HEK293T (cell line): ENCODE measurements around the gene VWA5B1.

ENCODE experiments used
- CTCF ChIA-PET: fragments of 350-600 bp; formaldehyde crosslinking; extraction: SDS; loops from one replicate; lab custom pipeline; 2021; ENCODE audit warnings: antibody characterized with exemption, inconsistent platforms; lab: Yijun Ruan, JAX
- POLR2A ChIA-PET: fragments of 350-600 bp; formaldehyde crosslinking; extraction: SDS; loops from one replicate; lab custom pipeline; 2020; ENCODE audit warnings: antibody characterized with exemption, inconsistent platforms; lab: Yijun Ruan, JAX
- DNase-seq: peaks from one replicate; pipeline ENCODE4 v3.0.0; 2012; ENCODE audit warnings: mixed read lengths; ENCODE audit errors: extremely low spot score
- ARNT ChIP-seq: fragments of 450-650 bp; IDR thresholded peaks from 2 replicates; pipeline ENCODE4 v1.6.1; 2017; ENCODE audit warnings: mild to moderate bottlenecking
- BHLHE40 ChIP-seq: fragments of 450-650 bp; IDR thresholded peaks from 2 replicates; pipeline ENCODE4 v1.6.1; 2016; ENCODE audit warnings: mild to moderate bottlenecking, moderate library complexity, borderline replicate concordance
- CTBP1 ChIP-seq: fragments of 450-650 bp; IDR thresholded peaks from 2 replicates; pipeline ENCODE4 v1.6.1; 2016; ENCODE audit warnings: borderline replicate concordance
- ELF4 ChIP-seq: fragments of 450-650 bp; IDR thresholded peaks from 2 replicates; pipeline ENCODE4 v1.6.1; 2017; ENCODE audit warnings: antibody characterized with exemption
- FOXA1 ChIP-seq: fragments of 450-650 bp; IDR thresholded peaks from 2 replicates; pipeline ENCODE4 v1.6.1; 2016; ENCODE audit warnings: mild to moderate bottlenecking
- FOXK2 ChIP-seq: fragments of 450-650 bp; IDR thresholded peaks from 2 replicates; pipeline ENCODE4 v1.6.1; 2016; ENCODE audit warnings: mild to moderate bottlenecking
- FOXM1 ChIP-seq: fragments of 450-650 bp; IDR thresholded peaks from 2 replicates; pipeline ENCODE4 v1.6.1; 2017; ENCODE audit warnings: mild to moderate bottlenecking, borderline replicate concordance
- HDGF ChIP-seq: fragments of 450-650 bp; IDR thresholded peaks from 2 replicates; pipeline ENCODE4 v1.6.1; 2017; ENCODE audit warnings: antibody characterized with exemption, borderline replicate concordance
- L3MBTL2 ChIP-seq: fragments of 450-650 bp; conservative IDR thresholded peaks from 2 replicates; pipeline ENCODE4 v1.6.1; 2016; ENCODE audit warnings: mild to moderate bottlenecking
- LEF1 ChIP-seq: fragments of 450-650 bp; IDR thresholded peaks from 2 replicates; pipeline ENCODE4 v1.6.1; 2017; ENCODE audit warnings: mild to moderate bottlenecking, borderline replicate concordance
- NFRKB ChIP-seq: fragments of 450-650 bp; IDR thresholded peaks from 2 replicates; pipeline ENCODE4 v1.6.1; 2016; ENCODE audit warnings: mild to moderate bottlenecking, moderate library complexity
- SP1 ChIP-seq: fragments of 450-650 bp; IDR thresholded peaks from 2 replicates; pipeline ENCODE4 v1.6.1; 2017
- SUZ12 ChIP-seq: fragments of 450-650 bp; IDR thresholded peaks from 2 replicates; pipeline ENCODE4 v1.6.1; 2016; ENCODE audit warnings: mild to moderate bottlenecking
- TARDBP ChIP-seq: fragments of 450-650 bp; IDR thresholded peaks from 2 replicates; pipeline ENCODE4 v1.6.1; 2016
- ZNF384 ChIP-seq: fragments of 450-650 bp; IDR thresholded peaks from 2 replicates; pipeline ENCODE4 v1.6.1; 2016
- TF ChIP-seq, protein P1 (sequence below): fragments of 450-650 bp; IDR thresholded peaks from 2 replicates; pipeline ENCODE4 v1.6.1; 2016

The VWA5B1 gene

DNA sequence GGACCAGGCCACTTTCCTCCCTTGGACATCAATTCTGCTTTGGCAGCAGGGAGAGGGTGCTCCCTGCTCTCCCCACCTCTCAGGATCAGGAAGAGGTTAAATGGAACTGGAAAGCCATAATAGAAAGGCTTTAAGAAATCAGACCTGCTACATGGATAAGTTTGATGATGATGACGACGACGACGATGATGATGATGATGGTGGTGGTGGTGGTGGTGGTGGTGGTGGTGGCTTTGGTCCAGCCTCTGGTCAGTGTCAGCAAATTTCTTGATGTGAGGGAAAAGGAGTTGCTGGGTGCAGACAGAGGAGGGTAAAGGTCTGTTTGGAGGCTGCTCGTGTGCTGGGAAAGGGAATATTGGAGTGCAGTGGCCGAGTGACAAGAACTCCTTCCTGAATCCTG is 36.8 kb downstream of the VWA5B1 start:
- DNase-seq = no peak
- TF ChIP-seq BHLHE40 = no peak
- TF ChIP-seq CTBP1 = no peak
- no peak for TF ChIP-seq SP1
- no peak for TF ChIP-seq TARDBP
- TF ChIP-seq NFRKB = no peak
- TF ChIP-seq ZNF384 = no peak
- TF ChIP-seq ELF4 = no peak
- TF ChIP-seq, protein P1, sequence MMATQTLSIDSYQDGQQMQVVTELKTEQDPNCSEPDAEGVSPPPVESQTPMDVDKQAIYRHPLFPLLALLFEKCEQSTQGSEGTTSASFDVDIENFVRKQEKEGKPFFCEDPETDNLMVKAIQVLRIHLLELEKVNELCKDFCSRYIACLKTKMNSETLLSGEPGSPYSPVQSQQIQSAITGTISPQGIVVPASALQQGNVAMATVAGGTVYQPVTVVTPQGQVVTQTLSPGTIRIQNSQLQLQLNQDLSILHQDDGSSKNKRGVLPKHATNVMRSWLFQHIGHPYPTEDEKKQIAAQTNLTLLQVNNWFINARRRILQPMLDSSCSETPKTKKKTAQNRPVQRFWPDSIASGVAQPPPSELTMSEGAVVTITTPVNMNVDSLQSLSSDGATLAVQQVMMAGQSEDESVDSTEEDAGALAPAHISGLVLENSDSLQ = no peak
- no peak for TF ChIP-seq L3MBTL2
- TF ChIP-seq ARNT = no peak
- no peak for TF ChIP-seq LEF1
- no peak for TF ChIP-seq FOXK2
- TF ChIP-seq SUZ12 = no peak
- no peak for TF ChIP-seq FOXA1
- TF ChIP-seq HDGF = no peak
- no peak for TF ChIP-seq FOXM1
- CTCF ChIA-PET = no interaction called here
- POLR2A ChIA-PET = no interaction called here

DNA sequence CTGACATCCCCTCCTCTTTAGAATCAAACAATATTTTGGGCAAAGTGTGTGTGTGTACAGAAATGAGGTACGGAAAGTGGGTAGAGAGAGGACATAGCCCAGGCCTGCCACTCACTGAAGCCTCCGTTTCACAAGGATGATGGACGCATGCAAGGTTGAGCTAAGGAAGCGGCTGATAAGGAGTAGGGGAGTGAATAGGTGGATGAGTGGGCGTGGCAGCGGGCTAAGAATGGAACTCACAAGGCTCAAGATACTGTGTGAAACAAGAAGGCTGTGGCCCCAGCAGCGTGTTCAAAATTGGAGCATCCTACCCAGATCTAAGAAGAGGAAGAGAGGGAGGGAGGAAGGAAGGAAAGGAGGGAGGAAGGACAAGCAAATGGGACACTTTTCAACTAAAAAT is 37.5 kb downstream of the VWA5B1 start:
- ChIA-PET CTCF (no interaction called here), POLR2A (no interaction called here)
- TF ChIP-seq TARDBP (no peak), L3MBTL2 (no peak), SUZ12 (no peak), ARNT (no peak)
- TF ChIP-seq, protein P1 = no peak
- DNase-seq = no peak

DNA sequence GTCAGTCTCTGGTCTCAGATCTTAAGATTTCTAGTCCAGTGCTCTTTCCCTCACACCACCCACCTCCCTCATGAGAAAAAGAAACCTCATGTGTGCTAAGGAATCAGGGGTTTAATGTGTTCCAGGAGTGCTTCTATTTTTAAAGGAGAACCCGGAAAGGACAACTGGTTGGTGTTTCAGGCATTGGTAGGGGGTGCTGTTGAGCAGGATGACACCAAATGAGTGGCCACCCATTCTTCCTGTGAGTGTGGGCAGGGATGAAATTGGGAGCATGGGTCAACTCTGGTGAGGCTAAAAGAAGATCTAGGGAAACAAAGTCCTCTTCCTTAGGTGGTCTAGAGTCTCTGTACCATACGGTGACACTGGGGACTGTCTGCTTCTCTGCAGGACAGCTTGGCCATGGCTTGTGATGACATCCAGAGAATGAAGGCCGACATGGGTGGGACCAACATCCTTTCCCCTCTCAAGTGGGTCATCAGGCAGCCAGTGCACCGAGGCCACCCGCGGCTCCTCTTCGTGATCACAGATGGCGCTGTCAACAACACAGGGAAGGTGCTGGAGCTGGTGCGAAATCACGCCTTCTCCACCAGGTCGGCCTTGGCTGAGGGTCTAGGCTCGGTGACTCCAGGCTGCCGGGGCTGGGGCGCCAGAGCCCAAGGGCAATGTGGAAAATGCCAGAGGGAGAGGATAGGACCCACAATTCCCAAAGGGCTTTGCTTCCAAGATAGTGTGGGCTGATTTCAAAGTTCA is 39.3 kb downstream of the VWA5B1 start:
- TF ChIP-seq SP1 = no peak
- no peak for TF ChIP-seq ZNF384
- TF ChIP-seq FOXA1 = no peak
- no peak for TF ChIP-seq HDGF
- no peak for TF ChIP-seq L3MBTL2
- no peak for TF ChIP-seq CTBP1
- no peak for TF ChIP-seq TARDBP
- no peak for TF ChIP-seq NFRKB
- TF ChIP-seq BHLHE40 = no peak
- TF ChIP-seq FOXK2 = no peak
- no peak for TF ChIP-seq LEF1
- TF ChIP-seq SUZ12 = no peak
- ChIA-PET CTCF (interaction anchor here (0.8 kb wide), 1 partner anchor 31 kb away, joined by 4 read pairs; no protein-coding TSS in a partner anchor), POLR2A (interaction anchor here (1.1 kb wide), 1 partner anchor 178 kb away, joined by 3 read pairs; the partner anchor contains the start of gene MUL1)
- DNase-seq = no peak

DNA sequence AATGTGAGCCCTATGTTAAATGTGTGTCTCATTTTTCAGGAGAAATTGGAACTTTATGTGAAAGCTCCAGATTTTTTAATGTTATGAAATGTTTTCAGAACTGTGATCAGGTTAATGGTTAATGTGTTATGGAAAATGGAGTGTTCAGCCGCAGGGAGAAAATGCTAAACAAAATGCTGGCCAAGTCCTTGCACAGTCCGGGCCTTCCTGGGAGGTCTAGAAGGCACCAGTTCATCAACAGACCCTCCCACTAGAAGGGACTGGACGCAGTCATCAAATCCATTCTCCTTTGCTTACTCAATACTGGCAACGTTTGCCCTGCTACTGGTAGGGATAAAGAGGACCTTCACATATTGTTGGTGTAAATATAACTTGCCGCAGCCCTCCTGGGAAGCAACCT is 43.4 kb downstream of the VWA5B1 start:
- no peak for TF ChIP-seq NFRKB
- TF ChIP-seq FOXA1 = no peak
- TF ChIP-seq LEF1 = no peak
- no peak for TF ChIP-seq SP1
- TF ChIP-seq, protein P1 = no peak
- DNase-seq = no peak
- ChIA-PET CTCF (no interaction called here), POLR2A (no interaction called here)

DNA sequence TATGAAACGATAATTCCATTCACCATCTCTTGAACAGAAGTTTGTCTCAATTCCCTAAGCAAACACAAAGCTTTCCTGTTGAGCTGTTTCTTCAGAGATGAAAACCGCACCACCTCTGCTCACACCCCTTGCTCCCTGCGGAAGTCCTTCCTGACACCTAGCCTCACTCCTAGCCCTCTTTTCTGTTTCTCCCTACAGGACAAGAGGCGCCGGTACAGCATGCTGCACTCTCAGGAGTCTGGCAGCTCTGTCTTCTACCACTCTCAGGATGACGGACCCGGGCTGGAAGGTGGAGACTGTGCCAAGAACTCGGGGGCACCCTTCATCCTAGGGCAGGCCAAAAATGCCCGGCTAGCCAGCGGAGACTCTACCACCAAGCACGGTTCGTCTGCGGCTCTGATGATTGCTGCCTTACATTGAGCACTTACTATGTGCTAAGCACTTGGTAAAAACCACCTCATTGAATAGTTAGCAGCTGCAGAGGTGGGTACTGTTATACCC is 45.5 kb downstream of the VWA5B1 start:
- ChIA-PET CTCF (no interaction called here), POLR2A (no interaction called here)
- no peak for DNase-seq
- TF ChIP-seq BHLHE40 (no peak), ARNT (no peak), FOXK2 (no peak), TARDBP (no peak), SUZ12 (no peak), FOXA1 (no peak), L3MBTL2 (no peak), NFRKB (no peak), CTBP1 (no peak), ZNF384 (no peak), LEF1 (no peak), FOXM1 (no peak), SP1 (no peak), HDGF (no peak), ELF4 (no peak)
- TF ChIP-seq, protein P1 = no peak

DNA sequence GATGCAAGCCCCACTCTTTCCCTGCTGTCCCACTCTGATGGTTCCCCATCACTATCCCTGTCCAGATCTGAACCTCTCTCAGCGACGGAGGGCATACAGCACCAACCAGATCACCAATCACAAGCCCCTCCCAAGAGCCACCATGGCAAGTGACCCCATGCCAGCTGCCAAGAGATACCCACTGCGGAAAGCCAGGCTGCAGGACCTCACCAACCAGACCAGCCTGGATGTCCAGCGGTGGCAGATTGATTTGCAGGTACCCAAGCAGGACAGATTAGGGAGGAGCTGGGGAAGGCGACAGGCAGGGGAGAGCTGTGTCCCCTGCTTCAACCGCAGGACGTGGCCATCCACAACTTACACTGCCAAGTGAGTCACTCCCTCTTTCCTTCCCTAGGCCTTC is 46.9 kb downstream of the VWA5B1 start:
- POLR2A ChIA-PET = no interaction called here
- TF ChIP-seq, protein P1 = no peak
- TF ChIP-seq ARNT = no peak
- TF ChIP-seq ZNF384 = no peak
- TF ChIP-seq L3MBTL2 = no peak
- no peak for TF ChIP-seq SP1
- no peak for TF ChIP-seq FOXM1
- no peak for TF ChIP-seq ELF4
- no peak for TF ChIP-seq CTBP1
- TF ChIP-seq BHLHE40 = no peak
- TF ChIP-seq NFRKB = no peak
- no peak for TF ChIP-seq TARDBP
- TF ChIP-seq HDGF = no peak
- no peak for TF ChIP-seq SUZ12
- no peak for TF ChIP-seq FOXK2
- TF ChIP-seq FOXA1 = no peak
- TF ChIP-seq LEF1 = no peak
- CTCF ChIA-PET = no interaction called here
- DNase-seq = no peak
